GM12873 (cell line): Measurements from ENCODE around the gene AFG1L.

Source experiments
- CTCF ChIP-seq: IDR thresholded peaks from 2 replicates; pipeline ENCODE4 v1.5.1; 2012; ENCODE audit warnings: low read depth, mild to moderate bottlenecking, moderate library complexity, low read length, control low read depth; ENCODE audit not compliant: insufficient read depth; ENCODE audit errors: missing control alignments

AFG1L gene

GRCh38 chr6:108494434-108494833 lies 199.6 kb downstream of the AFG1L start:
- no peak for TF ChIP-seq CTCF

DNA sequence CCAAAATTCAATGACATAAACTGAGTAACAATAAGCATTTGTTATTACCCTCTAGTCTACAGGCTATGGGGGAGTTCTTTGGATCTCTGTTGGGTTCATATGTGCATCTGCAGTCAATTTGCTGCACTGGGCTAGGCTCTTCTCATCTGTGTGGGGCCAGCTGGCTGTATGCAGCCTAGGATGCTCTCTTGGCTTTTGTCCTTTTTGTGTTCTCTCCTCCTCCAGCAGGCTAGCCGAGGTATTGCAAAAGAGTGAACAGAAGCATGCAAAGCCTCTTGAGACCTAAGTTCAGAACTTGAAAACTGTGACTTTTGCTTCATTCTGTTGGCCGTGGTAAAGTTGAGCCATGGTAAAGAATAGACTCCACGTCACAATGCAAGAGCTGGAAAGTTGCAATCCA lies 203.0 kb downstream of the AFG1L start:
- peak; percentile 70 for TF ChIP-seq CTCF

- TF ChIP-seq CTCF, result no peak
Measured at GRCh38 chr6:108501559-108501958, 206.7 kb downstream of the AFG1L start.

- no peak for TF ChIP-seq CTCF
Measured at GRCh38 chr6:108502832-108503231, 208.0 kb downstream of the AFG1L start.

GRCh38 chr6:108507316-108507715 lies 212.5 kb downstream of the AFG1L start:
- TF ChIP-seq CTCF, result no peak

- no peak for TF ChIP-seq CTCF
Measured at GRCh38 chr6:108510461-108511319, 215.8 kb downstream of the AFG1L start.

DNA sequence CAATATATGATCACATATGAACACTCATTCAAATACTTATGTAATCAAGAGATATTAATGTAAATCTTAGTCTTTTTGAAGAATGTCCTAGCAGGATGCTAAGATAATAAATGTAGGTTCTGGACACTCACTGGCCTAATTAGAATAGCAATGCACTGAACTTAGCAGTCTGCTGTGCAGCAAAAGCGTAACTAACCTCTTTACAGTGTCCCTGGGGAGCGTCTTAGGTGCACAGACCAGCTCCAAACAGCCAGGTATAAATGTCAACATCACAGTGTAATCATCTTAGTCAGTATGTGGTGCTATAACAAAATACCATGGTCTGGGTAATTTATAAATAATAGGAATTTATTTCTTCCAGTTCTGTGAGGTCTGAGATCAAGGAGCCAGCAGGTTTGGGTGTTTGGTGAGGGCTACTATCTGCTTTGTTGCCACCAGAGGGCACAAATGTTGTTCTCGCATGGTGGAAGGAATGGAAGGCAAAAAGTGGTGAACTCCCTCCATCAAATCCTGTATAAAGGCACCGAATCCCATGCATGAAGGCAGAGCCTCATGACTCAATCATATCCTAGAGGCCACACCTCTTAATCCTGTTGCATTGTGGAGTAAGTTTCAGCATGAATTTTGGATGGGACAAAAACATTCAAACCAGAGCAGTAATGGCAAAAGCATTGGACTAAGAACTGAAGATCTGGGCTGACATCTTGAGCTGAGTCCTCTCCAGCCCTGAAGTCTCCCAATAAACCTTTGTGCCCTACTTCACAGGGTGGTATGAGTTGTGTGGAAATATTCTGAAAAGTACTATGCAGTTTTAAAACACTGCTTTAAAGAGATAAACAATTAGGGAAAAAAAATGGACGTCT lies 224.1 kb downstream of the AFG1L start:
- TF ChIP-seq CTCF, result peak; percentile 67
